ACC112 (cell line): ENCODE data around the gene ROR1.
A peak's percentile ranks its signal among the peaks of the same experiment; 100 is the strongest.

Source experiments
- H2AFZ ChIP-seq: fragments of 200-600 bp; sonication (generic); one replicate; pipeline ENCODE4 v1.6.0; 2017; ENCODE audit warnings: antibody characterized with exemption, low read length; ENCODE audit not compliant: unreplicated experiment
- H3K27ac ChIP-seq: fragments of 200-600 bp; sonication (generic); 2 replicates; pipeline ENCODE4 v1.5.1; 2014; ENCODE audit warnings: low read depth, mild to moderate bottlenecking, antibody characterized with exemption, low read length, moderate library complexity
- H3K27me3 ChIP-seq: fragments of 200-600 bp; sonication (generic); 2 replicates; pipeline ENCODE4 v1.6.1; 2014; ENCODE audit warnings: mild to moderate bottlenecking, antibody characterized with exemption, low read length, moderate library complexity, mixed read lengths; ENCODE audit not compliant: insufficient read depth
- H3K36me3 ChIP-seq: fragments of 200-600 bp; sonication (generic); 2 replicates; pipeline ENCODE4 v1.6.1; 2016; ENCODE audit warnings: mild to moderate bottlenecking, antibody characterized with exemption, low read length, moderate library complexity, mixed read lengths; ENCODE audit not compliant: insufficient read depth
- H3K4me1 ChIP-seq: fragments of 200-600 bp; sonication (generic); one replicate; pipeline ENCODE4 v1.6.1; 2016; ENCODE audit warnings: low read length, mixed read lengths; ENCODE audit not compliant: insufficient read depth, unreplicated experiment, control insufficient read depth
- H3K4me3 ChIP-seq: fragments of 200-600 bp; sonication (generic); 2 replicates; pipeline ENCODE4 v1.5.1; 2014; ENCODE audit warnings: mild to moderate bottlenecking, low read depth, low read length
- H3K79me2 ChIP-seq: fragments of 200-600 bp; sonication (generic); one replicate; pipeline ENCODE4 v1.6.0; 2016; ENCODE audit warnings: low read length; ENCODE audit not compliant: control insufficient read depth, unreplicated experiment, insufficient read depth

The ROR1 gene

DNA sequence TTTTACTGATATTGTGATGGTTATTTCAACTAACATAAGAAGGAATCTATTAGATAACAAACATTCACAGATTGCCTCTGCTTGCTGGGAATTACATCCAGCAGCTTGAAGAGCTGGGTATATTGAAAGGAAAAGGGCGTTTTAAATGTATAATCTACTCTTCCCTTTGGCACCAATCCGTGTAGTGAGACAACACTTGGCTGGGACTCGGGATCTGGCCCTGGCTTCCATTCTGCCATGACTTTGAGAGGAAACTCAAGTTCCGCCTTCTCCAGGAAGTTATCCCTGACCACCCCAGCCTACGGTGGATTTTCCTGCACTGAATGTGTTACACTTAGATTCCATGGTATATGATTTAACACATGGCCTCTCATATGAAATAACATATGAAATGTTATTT is 342.7 kb downstream of the ROR1 start:
- H3K27me3 ChIP-seq = no peaks in the 10 kb centered on the region
- H3K36me3 ChIP-seq = no peaks in the 10 kb centered on the region
- peaks cover 27% of the 10 kb centered on the region for H3K4me1 ChIP-seq
- no peak overlapping the region for H3K27ac ChIP-seq
- H2AFZ ChIP-seq = no peak overlapping the region
- no peaks in the 10 kb centered on the region for H3K79me2 ChIP-seq
- H3K4me3 ChIP-seq = no peak overlapping the region

DNA sequence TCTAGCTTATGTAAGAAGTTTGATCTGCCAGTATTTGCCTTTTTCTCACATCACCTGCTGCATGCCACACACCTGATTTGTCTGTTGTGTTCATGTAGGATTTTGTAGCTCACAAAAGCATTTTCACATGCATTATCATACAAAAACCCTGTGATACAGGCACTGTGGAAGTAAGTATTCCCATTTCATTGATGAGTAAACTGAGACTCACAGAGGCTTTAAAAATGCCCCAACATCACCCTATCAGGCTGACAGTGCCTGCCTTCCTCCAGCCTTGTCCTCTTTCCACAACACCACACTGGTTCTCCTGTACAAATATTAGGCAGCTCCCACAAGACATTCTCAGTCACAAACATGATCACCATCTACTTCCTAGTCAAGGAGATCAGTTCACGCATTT is 343.7 kb downstream of the ROR1 start:
- no peak overlapping the region for H2AFZ ChIP-seq
- no peaks in the 10 kb centered on the region for H3K27me3 ChIP-seq
- H3K4me3 ChIP-seq = no peak overlapping the region
- no peaks in the 10 kb centered on the region for H3K79me2 ChIP-seq
- H3K4me1 ChIP-seq = peaks cover 23% of the 10 kb centered on the region
- H3K27ac ChIP-seq = no peak overlapping the region
- no peaks in the 10 kb centered on the region for H3K36me3 ChIP-seq

DNA sequence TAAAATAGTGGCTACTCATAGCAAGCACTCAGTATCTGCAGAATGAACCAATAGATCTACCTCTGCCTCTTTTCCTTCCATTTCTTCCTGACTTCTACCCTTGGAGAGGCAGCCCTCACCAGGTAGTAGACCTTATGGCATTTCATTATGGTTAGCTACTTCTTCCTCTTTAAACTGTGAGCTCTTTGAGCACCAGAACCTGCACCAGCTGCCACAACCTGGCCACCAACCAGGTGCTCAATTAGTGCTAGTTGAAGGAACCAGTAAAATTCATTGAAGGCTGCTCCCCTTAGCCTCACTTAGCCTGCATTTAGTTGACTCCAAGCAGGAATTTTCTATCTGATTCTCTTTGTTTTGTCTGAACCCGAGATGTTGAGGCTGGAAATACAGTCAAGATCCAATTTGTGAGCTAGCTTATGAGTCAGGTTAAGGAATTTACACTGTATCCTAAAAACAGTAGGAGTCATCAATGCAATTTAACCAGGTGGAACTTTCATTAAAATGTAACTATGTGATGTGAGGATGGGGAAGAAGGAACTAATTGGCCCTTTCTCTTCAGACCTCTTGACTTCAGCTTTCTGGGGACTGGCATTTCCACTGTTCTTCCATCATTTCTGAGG is 348.1 kb downstream of the ROR1 start:
- H3K36me3 ChIP-seq = no peaks in the 10 kb centered on the region

DNA sequence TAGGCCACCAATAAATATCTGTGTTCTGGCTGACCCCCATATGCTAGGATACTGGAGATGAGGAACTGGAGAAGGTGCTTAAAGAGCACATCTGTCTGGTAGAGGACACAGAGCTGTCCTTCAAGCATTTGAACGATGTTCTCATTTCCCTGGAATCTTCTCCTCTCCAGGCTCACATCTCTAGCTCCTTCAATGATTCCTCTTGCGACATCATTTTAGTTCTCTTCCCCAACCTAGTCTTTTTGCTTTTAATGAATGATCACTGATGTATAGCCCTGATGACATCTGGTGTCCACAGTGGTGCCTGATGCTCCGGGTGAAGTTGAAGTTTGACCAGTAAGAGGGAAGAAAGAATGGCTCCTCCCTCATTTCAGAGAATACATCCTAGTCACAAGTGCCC is 348.8 kb downstream of the ROR1 start:
- Histone ChIP-seq H3K27ac (no peak overlapping the region), H2AFZ (no peak overlapping the region), H3K27me3 (no peaks in the 10 kb centered on the region), H3K36me3 (no peaks in the 10 kb centered on the region), H3K79me2 (no peaks in the 10 kb centered on the region), H3K4me3 (no peak overlapping the region), H3K4me1 (peaks cover 12% of the 10 kb centered on the region)

More for the DNA sequence above, 348.1 kb downstream of the ROR1 start:
- no peak overlapping the region for H3K27ac ChIP-seq
- H2AFZ ChIP-seq = no peak overlapping the region
- H3K27me3 ChIP-seq = no peaks in the 10 kb centered on the region
- H3K4me3 ChIP-seq = no peak overlapping the region
- H3K4me1 ChIP-seq = peaks cover 12% of the 10 kb centered on the region
- H3K79me2 ChIP-seq = no peaks in the 10 kb centered on the region

DNA sequence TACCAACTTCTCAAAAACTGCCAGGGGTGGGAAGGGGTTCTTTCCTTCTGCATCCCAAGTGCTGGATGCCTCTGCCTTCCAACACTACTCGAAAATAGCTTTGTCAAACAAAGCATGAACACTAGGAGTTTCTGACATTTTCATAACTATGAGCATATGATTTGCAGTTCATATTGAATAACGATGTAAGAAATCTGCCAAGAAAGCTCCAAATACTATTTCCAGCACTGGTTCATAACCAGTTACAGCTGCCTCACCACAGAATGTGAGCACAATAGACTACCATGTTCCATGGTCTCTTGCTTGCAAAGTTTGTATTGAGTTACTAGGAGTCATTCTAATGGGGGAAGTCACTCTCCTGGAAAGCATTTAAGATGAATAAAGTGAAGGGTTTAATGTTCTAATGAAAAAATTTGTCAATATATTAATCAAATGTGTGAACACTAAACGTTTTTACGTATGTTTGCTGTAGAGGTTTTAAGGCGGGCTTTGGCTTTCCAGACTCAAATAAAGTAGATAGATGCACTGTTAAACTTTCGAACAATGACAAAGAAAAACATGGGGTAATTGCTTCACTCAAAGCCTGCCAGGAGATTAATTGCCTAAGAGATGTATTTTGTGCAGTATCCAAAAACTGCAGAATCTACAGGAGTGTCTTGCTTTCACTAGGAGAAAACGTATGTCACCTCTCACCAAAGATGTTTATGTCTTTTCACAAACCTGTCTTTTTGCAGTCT is 351.1 kb downstream of the ROR1 start:
- Histone ChIP-seq H3K79me2 (no peaks in the 10 kb centered on the region), H3K36me3 (no peaks in the 10 kb centered on the region), H3K27me3 (no peaks in the 10 kb centered on the region), H3K4me3 (no peak overlapping the region), H2AFZ (no peak overlapping the region), H3K27ac (no peak overlapping the region), H3K4me1 (peaks cover 7% of the 10 kb centered on the region)

DNA sequence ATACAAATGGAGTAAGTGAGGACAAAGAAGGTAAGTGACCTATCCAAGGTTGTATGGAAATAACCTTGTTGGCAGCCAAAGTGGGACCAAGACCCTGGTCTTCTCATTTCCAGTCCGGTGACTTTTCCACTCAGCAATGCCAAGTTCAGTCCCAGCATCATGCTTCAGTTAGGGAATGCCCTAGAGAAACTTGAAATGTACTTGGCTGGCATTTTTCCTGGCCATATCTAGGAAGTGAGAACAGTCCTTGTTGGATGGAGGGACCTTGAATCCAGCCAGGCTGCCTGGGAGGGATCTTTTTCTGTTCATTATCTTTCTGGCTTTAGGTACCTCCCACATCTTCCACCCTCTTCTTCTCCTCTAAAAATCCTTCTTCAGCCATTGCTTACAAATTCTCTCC is 352.8 kb downstream of the ROR1 start:
- no peak overlapping the region for H3K27ac ChIP-seq
- no peaks in the 10 kb centered on the region for H3K36me3 ChIP-seq
- H2AFZ ChIP-seq = no peak overlapping the region
- H3K27me3 ChIP-seq = no peaks in the 10 kb centered on the region
- peaks cover 5% of the 10 kb centered on the region for H3K4me1 ChIP-seq
- H3K4me3 ChIP-seq = no peak overlapping the region
- no peaks in the 10 kb centered on the region for H3K79me2 ChIP-seq

DNA sequence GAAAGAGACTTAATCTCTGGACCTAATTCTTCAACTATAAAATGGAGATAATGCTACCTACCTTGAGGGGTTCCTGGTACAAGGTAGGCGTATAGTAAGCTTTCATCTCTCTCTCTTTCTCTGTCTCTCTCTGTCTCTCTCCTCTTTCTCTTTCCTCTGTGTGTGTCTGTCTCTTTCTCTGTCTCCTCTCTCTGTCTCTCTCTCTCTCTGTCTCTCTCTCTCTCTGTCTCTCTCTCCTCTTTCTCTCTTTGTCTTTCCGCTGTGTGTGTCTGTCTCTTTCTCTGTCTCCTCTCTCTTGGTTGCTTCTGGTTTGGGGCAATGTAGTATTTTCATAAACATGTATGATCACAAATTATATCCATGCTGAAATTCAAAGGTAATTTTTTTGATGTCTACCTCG is 353.5 kb downstream of the ROR1 start:
- Histone ChIP-seq H2AFZ (no peak overlapping the region), H3K27ac (no peak overlapping the region), H3K4me3 (no peak overlapping the region), H3K4me1 (no peaks in the 10 kb centered on the region), H3K27me3 (no peaks in the 10 kb centered on the region), H3K79me2 (no peaks in the 10 kb centered on the region), H3K36me3 (no peaks in the 10 kb centered on the region)

DNA sequence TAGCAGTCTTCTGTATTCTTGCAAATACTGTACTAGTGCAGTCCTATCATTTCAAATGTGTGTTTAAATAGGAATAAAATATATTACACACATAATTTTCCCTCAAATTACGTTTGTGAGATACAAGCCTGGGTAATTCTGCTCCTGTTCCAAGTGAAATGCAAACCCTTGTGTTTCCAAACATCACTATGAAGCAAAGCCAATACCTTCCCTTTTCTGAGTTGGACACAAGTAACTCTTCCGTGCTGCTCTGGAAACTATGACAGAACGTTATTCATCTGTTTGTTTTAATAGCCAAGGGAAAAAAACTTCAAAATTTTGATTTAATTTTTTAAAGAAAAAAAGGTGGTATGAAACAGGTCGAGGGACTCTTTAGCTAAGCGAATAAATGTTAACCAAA is 355.9 kb downstream of the ROR1 start:
- Histone ChIP-seq H3K4me1 (peaks cover 20% of the 10 kb centered on the region), H3K36me3 (no peaks in the 10 kb centered on the region), H3K27me3 (no peaks in the 10 kb centered on the region), H2AFZ (no peak overlapping the region), H3K27ac (no peak overlapping the region), H3K79me2 (no peaks in the 10 kb centered on the region), H3K4me3 (no peak overlapping the region)

DNA sequence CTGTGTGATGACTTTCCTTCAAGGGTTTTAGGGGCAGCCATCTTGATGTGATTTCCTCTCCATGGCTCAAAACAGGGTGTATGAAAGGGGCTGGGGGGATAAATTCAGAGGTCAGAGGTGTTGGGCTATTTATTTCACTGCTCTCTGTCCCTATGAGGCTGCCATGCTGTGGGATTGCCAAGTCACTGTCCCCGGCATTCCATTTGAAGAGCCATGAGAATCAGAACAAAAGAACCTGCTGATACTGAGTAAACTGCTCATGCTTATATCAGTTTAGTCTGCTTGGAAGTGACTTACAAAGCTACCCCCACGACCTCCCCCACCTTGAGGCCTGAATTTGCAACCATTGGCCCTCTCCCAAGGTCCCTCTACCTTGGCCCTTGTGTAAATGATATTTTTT is 357.3 kb downstream of the ROR1 start:
- Histone ChIP-seq H3K4me1 (peaks cover 34% of the 10 kb centered on the region), H3K79me2 (no peaks in the 10 kb centered on the region), H2AFZ (no peak overlapping the region), H3K27me3 (no peaks in the 10 kb centered on the region), H3K4me3 (no peak overlapping the region), H3K36me3 (no peaks in the 10 kb centered on the region), H3K27ac (no peak overlapping the region)

DNA sequence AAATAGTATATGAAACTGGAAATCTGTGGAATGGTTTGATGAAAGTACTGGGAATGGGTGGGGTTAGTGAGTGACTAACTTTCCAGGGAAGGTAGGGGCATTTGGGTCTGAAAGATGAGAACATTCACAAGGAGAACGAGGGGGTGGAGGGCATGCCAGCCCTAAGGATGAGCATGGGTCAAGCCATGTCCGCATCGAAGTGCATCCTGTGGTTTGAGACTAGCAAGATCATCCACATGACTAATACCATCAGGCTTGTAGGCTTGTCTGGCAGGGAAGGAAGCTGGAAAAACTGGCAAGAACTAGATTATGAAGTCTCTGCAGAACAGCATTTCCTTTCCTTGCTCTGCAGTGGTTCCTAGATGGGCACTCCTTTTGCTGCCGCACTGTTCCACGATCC is 359.2 kb downstream of the ROR1 start:
- Histone ChIP-seq H3K27ac (peak overlapping the region; percentile 86), H3K36me3 (no peaks in the 10 kb centered on the region), H3K27me3 (no peaks in the 10 kb centered on the region), H3K4me3 (peak overlapping the region; percentile 28; the same call in 1 of the 2 replicates), H3K4me1 (peaks cover 50% of the 10 kb centered on the region), H2AFZ (peak overlapping the region; percentile 9), H3K79me2 (no peaks in the 10 kb centered on the region)
